BE2C (cell line): ENCODE measurements around the gene MPZL2.

Source experiments
- DNase-seq: peaks from one replicate; pipeline ENCODE4 v3.0.0-alpha.2; 2020
- H3K27me3 ChIP-seq: fragments of 250-450 bp; sonication (Bioruptor Pico); 2 replicates; pipeline ENCODE4 v1.5.1; 2020; ENCODE audit warnings: mild to moderate bottlenecking
- H3K36me3 ChIP-seq: fragments of 250-450 bp; sonication (Bioruptor Pico); 2 replicates; pipeline ENCODE4 v1.5.1; 2020; ENCODE audit warnings: mild to moderate bottlenecking
- H3K4me1 ChIP-seq: fragments of 250-450 bp; sonication (Bioruptor Pico); 2 replicates; pipeline ENCODE4 v1.5.1; 2020
- H3K4me3 ChIP-seq: 2 replicates; pipeline ENCODE4 v1.5.1; 2011; ENCODE audit warnings: low read depth, low read length
- H3K9me3 ChIP-seq: fragments of 250-450 bp; sonication (Bioruptor Pico); 2 replicates; pipeline ENCODE4 v1.5.1; 2020
- TF ChIP-seq, protein P1 (sequence below): IDR thresholded peaks from 2 replicates; pipeline ENCODE4 v1.5.1; 2012; ENCODE audit warnings: mild to moderate bottlenecking, low read depth, low read length

Gene MPZL2

DNA sequence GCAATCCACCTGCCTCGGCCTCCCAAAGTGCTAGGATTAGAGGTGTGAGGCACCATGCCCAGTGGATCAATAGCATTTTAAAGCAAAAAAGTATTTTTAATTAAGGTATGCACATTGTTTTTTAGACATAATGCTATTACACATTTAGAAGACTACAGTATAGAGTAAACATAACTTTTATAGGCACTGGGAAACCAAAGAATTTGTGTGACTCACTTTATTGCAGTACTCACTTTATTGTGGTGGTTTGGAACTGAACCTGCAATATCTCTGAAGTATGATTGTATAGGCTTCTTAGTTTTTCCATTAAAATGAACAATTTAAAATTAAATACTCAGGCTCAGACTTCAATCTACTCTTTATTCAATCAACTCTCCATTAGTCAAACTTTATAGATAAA is 22.9 kb upstream of the MPZL2 start:
- H3K36me3 ChIP-seq: no peaks in the 10 kb centered on the region
- H3K9me3 ChIP-seq: no peaks in the 10 kb centered on the region
- TF ChIP-seq, protein P1, sequence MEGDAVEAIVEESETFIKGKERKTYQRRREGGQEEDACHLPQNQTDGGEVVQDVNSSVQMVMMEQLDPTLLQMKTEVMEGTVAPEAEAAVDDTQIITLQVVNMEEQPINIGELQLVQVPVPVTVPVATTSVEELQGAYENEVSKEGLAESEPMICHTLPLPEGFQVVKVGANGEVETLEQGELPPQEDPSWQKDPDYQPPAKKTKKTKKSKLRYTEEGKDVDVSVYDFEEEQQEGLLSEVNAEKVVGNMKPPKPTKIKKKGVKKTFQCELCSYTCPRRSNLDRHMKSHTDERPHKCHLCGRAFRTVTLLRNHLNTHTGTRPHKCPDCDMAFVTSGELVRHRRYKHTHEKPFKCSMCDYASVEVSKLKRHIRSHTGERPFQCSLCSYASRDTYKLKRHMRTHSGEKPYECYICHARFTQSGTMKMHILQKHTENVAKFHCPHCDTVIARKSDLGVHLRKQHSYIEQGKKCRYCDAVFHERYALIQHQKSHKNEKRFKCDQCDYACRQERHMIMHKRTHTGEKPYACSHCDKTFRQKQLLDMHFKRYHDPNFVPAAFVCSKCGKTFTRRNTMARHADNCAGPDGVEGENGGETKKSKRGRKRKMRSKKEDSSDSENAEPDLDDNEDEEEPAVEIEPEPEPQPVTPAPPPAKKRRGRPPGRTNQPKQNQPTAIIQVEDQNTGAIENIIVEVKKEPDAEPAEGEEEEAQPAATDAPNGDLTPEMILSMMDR: no peak
- no peaks in the 10 kb centered on the region for H3K4me1 ChIP-seq
- DNase-seq: no peak
- peaks cover 3% of the 10 kb centered on the region for H3K27me3 ChIP-seq
- no peak overlapping the region for H3K4me3 ChIP-seq

- TF ChIP-seq, protein P1: no peak
- no peak for DNase-seq
- no peak overlapping the region for H3K4me3 ChIP-seq
- H3K27me3 ChIP-seq: peaks cover 3% of the 10 kb centered on the region
- H3K36me3 ChIP-seq: no peaks in the 10 kb centered on the region
- H3K9me3 ChIP-seq: no peaks in the 10 kb centered on the region
- H3K4me1 ChIP-seq: no peaks in the 10 kb centered on the region
Measured at GRCh38 chr11:118286545-118286944, 22.4 kb upstream of the MPZL2 start.

DNA sequence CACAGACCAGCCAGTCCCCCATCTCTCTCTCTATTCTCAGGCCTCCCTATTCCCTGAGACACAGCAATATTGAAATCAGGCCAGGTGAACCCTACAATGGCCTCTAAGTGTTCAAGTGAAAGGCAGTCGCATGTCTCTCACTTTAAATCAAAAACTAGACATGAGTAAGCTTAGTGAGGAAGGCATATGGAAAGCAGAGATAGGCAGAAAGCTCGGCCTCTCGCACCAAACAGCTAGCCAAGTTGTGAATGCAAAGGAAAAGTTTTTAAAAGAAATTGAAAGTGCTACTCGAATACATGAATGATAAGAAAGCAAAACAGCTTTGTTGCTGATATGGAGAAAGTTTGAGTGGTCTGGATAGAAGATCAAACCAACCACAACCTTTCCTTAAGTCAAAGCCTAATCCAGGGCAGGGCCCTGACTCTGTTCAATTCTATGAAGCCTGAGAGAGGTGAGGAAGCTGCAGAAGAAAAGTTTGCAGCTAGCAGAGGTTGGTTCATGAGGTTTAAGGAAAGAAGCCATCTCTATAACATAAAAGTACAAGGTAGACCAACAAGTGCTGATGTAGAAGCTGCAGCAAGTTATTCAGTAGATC is 19.8 kb upstream of the MPZL2 start:
- DNase-seq: no peak
- no peaks in the 10 kb centered on the region for H3K9me3 ChIP-seq
- TF ChIP-seq, protein P1: no peak
- no peaks in the 10 kb centered on the region for H3K4me1 ChIP-seq
- peaks cover 3% of the 10 kb centered on the region for H3K27me3 ChIP-seq
- no peaks in the 10 kb centered on the region for H3K36me3 ChIP-seq
- no peak overlapping the region for H3K4me3 ChIP-seq

DNA sequence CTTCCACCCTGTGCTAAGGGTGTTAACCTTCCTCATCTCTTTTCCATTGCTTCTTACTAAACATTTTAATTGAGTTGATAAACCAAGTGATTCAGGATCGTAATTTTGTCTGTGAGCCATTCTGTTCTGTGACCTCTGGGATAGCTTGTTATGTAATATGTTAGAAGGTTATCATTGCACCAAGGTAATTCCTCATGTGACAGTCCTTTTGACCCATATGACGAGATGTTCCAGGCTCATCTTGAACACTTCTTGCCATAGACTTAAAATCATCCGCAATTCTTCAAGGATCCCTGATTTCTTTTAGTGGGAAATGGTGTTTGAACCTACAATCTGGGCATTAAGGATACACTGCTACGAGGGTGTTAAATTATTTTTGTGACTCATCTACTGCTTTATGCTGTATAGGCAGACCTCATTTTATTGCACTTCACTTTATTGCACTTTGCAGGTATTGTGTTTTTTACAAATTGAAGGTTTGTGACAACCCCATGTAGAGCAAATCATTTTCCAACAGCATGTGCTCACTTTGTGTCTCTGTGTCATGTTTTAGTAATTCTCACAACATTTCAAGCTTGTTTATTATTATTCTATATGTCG is 19.0 kb upstream of the MPZL2 start:
- H3K4me1 ChIP-seq: no peaks in the 10 kb centered on the region
- TF ChIP-seq, protein P1: no peak
- no peaks in the 10 kb centered on the region for H3K36me3 ChIP-seq
- H3K27me3 ChIP-seq: peaks cover 3% of the 10 kb centered on the region
- no peak for DNase-seq
- H3K4me3 ChIP-seq: no peak overlapping the region
- no peaks in the 10 kb centered on the region for H3K9me3 ChIP-seq

DNA sequence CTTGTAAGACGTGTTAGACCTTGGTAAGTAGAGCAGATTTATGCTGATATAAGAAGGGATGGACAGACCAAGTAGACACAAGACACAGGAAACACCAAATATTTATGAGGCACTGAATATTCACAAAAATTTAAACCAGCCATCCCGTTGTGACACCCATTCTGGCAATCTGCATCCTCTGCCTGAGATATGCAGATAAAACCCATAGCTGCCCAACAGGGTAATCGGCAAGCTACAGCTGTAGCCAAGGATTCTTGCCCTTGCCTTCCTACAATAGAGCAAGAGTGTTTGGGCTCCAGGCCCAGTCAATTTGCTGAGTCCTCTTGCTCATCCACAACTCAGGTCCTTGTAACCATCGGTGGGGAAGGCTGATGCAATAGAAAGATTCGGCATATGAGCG is 18.5 kb upstream of the MPZL2 start:
- no peak for DNase-seq
- Histone ChIP-seq H3K4me3 (no peak overlapping the region), H3K36me3 (no peaks in the 10 kb centered on the region), H3K4me1 (no peaks in the 10 kb centered on the region), H3K9me3 (no peaks in the 10 kb centered on the region), H3K27me3 (peaks cover 3% of the 10 kb centered on the region)
- TF ChIP-seq, protein P1: no peak

DNA sequence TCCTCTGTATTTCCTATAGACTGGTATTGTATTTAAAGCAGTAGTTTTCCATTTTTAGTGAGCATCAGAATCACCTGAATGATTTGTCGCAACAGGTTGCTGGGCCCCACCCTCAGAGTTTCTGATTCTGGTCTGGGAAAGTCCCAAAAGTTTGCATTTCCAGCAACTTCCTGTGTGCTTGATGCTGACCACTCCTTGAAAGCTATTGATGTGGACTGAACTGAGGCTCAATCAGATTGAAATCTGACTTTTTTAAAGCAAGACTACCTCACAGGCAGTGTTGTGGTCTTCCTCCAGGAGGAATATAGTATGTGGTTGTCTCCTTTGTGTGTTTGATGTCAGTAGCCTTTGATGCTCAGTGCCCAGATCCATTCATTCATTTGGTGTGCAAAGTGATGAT is 17.2 kb upstream of the MPZL2 start:
- H3K36me3 ChIP-seq: no peaks in the 10 kb centered on the region
- DNase-seq: no peak
- TF ChIP-seq, protein P1: no peak
- H3K4me3 ChIP-seq: no peak overlapping the region
- H3K9me3 ChIP-seq: no peaks in the 10 kb centered on the region
- no peaks in the 10 kb centered on the region for H3K4me1 ChIP-seq
- peaks cover 3% of the 10 kb centered on the region; the same call in 1 of the 2 replicates for H3K27me3 ChIP-seq
